RKO (cell line): ENCODE results near the gene CHST4.
A peak's percentile ranks its signal among the peaks of the same experiment; 100 is the strongest.

Experiments
- DNase-seq: peaks from one replicate; pipeline ENCODE4 v3.0.0-alpha.2; 2016; ENCODE audit warnings: low spot score

The CHST4 gene

DNA sequence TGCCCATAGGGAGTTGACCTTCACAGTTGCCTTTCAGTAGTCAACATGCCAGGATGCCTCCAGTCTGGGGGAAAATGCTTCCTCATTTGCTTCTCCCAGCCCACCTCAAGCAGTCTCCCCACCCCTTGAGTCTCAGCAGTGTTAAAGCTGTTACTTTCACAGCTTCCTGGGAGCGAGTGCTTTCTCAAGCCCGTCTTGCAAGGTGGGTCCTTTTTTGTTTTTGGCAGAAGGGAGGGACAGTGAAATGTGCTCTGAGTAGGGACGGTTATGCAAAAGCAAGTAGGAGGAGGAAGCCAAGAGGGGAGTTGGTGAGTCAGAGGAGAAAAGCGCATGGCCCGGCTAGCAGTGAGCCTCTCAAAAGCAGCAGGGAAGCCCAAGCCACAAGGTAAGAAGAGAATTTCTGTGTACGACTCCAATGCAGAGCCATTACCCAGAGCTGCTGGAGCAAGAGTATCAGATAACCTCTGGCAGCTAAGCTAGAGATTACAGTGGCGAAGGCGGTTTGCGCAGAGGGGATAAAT, at the start of gene CHST4:
TSS of gene CHST4 (plus strand) at position 316 of the 521 bp plus-strand sequence. CDS start 10,252 bp downstream, outside the sequence.
- DNase-seq: no peak

DNA sequence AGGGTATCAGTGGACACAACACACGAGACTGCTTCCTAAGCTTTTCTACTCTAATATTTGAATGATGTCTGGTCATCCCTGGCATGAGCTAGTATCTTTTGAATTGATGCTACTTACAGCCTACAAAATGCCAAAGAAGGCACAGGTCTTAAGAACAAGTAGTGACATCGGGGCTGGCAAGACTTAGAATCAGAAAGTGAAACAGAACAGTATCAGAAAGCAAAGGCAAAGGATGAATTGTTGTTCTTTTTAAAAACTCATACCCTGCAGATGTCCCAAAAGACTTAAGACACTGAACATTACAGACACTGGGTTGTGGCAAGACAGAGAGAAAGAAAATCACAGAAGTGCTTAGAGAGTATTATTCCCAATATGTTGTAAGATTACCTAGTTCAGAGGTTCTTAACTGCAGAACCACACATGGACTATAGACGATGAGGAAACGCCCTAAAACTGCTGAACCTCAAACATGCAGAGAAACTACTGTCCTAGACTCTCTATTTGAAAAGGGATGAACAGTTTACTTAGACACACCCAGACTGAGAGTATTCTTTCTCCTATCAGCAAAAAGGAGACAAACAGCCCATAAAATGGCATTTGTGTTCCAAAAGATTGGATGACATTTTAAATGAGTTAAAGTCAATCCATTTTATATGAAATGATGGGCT, 49.6 kb upstream of the CHST4 start:
- no peak for DNase-seq

DNA sequence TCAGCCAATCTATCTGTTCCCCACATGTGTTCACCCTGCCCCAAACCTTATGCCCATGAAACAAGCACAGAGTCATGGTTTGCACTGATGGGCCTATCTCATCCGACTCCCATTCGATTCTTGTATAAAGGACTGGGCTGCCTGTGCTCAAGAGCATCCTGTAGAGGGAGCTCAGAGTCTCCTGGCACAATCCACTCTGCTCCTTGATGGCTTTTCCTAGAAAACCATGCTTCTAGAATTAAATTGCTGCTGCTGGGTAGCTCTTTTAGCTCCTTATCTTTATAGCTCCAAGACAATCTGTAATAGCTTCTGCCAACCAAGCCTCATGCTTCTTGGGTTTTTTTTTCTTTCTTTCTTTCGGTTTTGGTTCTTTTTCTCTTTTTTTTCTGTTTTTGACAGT, 46.8 kb upstream of the CHST4 start:
- peak; percentile 62 for DNase-seq

DNA sequence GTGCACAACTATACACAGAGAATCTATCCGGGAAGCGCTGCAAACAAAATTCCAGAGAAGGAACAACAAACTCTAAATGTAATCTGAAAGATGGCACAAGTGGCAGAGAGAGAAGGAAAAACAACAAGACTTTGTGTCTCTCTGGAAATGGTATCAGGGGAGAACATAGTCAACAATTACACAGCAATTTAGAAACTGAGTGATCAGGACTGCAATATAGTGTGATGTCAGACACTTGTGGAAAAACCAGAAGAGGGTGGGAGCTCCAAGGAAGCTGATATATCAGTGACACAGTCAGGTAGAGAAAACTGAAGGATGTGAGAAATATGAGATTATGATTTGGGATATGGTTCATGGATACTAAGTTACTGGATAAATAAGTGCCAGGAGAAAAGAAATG, 45.3 kb upstream of the CHST4 start:
- no peak for DNase-seq

DNA sequence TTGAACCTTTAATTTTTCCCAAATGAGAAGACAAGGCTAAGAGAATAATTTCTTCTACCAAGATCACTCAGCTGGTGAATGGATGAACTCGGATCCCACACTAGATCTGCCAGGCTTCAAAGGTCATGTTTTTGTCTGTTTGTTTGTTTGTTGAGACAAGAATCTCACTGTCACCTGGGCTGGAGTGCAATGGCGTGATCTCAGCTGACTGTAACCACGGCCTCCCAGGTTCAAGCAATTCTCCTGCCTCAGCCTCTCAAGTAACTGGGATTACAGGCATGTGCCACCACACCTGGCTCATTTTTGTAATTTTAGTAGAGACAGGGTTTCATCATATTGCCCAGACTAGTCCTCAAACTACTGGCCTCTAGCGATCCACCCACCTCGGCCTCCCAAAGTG, 43.7 kb upstream of the CHST4 start:
- DNase-seq: no peak

DNA sequence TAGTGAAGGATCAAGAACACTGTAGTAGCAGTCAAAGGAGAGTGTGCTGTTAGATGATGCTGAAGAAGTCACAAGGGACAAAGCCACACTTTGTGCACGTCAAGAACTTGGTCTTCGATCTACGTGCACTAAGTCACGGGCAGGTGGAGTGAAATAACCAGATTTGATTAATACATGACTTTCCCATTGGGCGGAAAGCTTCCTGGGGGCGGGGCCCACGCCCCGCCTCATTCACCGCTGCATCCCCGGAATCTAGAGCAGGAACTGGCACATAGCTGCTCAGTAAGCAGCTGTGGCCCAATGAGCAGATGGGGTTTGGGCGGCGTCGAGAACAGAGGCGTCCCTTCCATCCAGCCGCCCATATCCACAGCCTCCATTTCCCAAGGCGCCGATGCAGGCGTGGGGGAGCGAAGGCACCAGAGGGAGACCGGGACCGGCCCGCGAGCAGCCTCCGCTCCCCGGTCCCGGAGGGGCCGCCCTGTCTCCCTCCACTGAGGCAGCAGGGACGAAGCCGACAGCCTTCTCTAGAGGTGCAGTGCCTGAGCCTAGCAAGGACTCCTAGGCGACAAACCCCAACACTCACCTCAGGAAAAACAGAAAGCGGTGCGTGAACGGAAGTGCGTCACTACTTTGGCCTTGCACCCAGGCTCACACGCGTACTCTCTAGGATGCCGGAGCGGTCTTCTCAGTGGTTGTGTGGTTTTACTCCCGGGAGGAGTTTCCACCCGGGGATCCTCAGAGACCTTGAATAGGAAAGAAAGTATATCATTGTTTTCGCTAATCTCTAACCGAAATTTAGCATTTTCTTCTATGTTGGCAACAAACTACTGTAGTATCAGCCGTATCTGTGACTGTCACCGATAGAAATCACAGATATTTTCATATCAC, 42.0 kb upstream of the CHST4 start:
- peak; percentile 93 for DNase-seq

DNA sequence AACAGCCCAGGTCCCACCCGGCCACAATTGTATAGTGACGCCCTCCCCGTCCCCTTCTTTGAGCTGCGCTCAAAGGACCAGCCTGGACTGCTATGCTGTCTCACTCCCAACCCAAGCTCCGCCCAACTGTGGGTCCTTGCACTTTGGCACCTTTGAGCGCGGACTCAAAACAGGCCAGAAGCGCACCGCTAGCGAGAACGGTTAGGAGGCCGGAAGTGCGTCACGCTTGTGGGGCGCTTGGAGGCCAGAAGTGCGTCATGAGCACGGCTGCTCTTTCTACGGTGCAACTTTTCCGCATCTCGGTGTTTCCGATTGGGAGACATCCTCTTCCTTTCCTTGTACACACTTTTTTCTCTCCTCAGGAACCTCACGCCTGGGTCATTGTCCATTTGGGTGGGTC, 37.1 kb upstream of the CHST4 start, which contains the start of gene ZNF19:
TSS of gene ZNF19 (minus strand) at position 203 of the 400 bp plus-strand sequence. CDS start 7,210 bp downstream, outside the sequence.
- no peak for DNase-seq

DNA sequence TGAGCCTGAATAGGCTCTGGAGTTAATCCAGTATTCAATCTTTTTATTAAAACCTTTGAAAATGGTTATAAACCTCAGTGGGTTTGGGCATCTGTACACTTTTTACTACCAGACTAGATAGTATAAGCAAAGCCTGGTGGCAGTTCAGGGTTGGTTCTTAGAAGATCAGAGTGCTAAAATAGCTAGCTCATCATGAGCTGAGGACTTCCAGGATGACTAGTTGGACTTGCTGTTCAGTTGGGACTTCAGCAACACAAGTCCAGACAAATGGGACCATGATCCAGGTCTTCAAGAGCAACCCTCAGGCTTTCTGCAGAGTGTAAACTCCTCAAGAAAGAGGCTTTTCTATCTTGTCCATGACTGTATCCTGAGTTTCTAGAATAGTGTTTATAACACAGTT, 35.9 kb upstream of the CHST4 start:
- no peak for DNase-seq

DNA sequence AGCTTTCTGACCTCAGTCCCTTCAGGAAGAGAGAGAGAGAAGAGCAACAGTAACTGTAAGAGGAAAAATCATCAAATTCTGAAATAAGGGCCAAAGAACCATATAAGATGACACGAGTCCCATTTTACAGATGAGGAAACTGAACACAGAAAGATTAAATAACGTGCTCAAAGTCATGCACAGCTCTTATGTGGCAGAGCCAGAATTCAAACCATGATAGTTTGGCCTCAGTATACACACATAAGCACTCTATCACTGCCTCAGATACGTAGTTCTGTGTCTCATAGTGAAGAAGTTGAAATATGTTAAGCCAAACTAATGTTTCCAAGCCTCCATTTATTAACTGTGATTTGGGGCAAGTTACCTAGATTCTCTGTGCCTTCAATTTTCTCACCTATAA, 35.2 kb upstream of the CHST4 start:
- no peak for DNase-seq

DNA sequence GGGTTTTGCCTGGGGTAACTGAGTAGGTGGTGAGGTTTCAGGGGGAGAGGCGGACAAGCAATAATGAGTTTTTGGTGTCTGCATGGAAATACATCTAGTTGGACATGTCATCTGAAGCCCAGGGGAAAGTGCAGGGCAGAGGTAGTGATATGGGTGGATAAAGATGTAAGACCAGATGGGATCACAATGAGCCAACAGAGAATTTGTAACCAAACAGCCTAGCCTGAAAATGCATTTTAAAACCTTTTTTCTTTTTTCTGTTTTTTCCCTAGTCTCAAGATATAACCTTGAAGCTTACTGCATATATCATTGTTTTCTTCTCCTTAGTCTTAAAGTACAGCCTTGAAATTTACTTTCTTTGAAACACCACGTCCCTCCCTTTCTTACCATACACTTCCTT, 33.4 kb upstream of the CHST4 start:
- no peak for DNase-seq

DNA sequence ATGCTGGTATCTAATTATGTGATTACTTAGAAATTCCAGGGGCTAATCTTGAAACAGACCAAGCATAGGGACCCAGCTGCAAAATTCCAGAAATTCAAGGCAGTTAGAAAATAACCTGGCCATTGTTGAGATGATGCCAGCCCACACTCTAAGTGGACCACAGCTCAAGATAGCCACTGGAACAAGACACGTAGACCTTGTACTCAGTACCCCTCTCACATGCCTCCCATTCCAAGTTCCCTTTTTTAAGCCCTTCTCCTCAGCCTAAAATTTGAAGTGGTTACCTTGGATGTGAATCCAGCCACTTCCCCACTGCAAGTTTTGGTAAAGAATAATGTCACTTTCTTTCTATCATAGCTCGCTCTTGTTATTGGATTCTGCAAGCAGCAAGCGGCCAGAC, 33.0 kb upstream of the CHST4 start:
- DNase-seq: no peak

DNA sequence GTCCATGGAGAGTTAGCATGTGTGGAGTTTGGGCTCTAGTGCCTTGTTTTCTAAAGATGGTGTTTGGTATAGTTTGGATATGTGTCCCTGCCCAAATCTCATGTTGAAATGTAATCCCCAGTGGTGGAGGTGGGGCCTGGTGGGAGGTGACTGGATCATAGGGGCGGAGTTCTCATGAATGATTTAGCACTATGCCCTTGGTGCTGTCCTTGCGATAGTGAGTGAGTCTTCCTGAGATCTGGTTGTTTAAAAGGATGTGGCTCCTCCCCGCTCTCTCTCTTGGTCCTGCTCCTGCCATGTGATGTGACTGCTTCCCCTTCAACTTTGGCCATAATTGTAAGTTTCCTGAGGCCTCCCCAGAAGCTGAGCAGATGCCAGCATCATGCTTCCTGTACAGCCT, 28.2 kb upstream of the CHST4 start:
- no peak for DNase-seq

DNA sequence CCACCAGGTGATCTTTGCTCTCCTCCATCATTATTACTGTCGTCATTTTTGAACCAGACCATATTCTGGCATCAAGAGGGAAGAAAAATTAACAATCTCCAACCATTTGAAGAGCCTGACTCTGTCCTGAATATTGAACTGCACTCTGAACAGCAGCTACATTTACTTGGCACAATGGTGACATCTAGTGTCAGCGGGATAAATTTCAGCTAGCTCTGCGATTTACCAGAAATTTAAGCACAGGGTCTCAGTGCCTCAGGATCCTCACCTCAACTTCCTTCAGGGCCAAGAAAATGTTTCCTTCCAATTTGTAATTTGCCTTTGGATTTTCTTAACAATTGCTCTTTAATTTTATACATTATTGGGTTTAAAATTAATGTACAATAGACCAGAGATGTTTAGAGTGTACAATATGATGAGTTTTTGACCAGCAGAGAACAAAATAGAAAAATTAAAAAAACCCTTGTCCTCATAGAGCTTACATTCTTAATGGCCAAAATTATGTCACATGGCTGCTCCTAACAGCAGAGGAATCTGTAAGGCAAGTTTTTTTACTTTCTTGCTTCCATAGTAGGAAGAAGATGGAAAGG, 26.4 kb upstream of the CHST4 start:
- peak; percentile 77 for DNase-seq

DNA sequence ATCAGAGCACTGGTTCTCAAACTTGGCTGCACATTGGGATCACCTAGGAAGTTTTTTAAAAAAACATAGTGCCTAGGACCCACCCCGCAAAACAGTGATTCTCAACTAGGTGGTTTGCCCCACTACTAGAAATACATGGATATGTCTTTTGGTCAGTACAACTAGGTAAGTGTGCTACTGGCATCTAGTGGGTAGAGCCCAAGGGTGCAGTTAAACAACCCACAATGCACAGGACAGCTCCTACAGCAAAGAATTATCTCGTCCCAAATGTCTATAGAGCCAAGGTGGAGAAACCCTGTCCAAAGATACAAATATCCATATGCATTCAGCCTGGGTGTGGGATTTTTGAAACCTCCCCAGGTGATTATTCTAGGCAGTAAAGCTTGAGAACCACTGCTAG, 25.3 kb upstream of the CHST4 start:
- DNase-seq: peak; percentile 22

DNA sequence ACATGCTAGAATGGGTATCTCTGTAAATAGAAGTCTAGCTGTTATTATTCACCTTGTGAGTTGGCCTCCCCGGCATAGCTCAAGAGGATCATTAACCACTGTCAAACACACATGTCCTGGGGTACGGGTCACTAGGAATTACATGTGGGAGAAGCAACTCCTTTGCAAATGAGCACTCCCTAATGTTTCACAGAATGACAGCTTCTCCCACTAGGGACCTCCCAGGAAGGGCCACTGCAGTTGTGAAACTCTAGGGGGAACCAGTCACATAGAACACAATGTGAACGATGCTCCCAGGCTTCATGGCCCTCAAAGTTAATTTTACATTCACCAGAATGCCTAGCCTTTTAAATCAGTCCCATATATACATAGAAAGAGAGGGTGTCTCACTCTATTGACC, 24.7 kb upstream of the CHST4 start:
- no peak for DNase-seq

DNA sequence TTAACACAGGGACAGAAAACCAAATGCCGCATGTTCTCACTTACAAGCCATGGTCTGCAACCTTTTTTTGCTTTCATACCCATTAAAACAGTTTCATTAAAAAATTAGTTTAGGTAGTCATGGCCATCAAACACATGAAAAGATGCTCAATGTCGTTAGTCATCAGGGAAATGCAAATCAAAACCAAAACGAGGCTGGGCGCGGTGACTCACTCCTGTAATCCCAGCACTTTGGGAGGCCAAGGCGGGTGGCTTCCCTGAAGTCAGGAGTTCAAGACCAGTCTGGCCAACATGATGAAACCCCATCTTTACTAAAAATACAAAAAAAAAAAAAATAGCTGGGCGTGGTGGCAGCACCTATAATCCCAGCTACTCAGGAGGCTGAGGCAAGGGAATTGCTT, 22.2 kb upstream of the CHST4 start:
- peak; percentile 41 for DNase-seq

DNA sequence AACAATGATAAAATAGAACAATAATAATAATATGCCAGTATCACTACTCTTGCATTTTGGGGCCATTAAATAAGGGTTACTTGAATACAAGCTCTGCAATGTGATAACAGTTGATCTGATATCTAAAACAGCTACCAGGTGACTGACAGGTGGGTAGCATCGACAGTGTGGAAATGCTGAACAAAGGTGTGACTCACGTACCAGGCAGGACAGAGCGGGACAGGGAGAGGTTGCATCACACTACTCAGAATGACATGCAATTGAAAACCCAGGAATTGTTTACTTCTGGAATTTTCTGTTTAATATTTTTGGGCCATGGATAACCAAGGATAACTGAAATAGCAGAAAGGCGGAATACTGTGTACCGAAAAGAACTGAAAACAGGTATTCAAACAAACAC, 21.3 kb upstream of the CHST4 start:
- DNase-seq: no peak

DNA sequence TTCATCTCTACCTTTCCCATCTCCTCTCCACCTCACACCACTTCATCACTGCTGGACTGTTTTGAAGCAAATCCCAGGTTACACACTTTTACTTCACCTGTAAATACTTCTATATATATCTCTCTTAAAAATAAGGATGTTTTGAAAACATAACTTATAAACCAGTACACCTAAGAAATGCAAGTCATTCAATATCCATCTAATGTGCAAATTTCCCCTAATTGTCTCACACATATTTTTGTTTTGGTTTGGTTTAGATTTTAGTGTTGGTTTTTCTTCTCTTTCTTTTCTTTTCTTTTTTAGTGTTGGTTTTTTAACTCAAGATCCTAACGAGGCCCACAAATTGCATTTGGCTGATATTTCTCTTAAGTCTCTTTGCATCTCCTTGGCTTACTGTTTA, 19.2 kb upstream of the CHST4 start:
- DNase-seq: no peak

DNA sequence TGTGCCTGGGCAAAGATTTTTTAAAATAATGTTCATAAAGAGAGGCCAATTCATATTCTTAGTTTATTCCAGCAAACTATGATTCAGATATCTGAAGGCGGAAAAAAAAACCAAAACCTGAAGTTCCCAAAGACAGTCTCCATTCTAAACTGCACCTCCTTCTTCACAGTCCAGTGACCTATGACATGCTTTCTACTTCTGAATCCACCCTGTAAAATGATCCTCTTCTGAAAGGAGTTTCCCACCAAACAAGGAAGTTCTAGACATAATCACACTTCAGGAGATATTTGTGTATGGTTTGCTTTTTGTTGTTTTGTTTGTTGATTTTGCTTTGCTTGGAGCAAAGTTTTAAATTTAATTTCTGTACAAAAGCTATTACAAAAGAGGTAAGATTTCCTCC, 12.9 kb upstream of the CHST4 start:
- DNase-seq: no peak

DNA sequence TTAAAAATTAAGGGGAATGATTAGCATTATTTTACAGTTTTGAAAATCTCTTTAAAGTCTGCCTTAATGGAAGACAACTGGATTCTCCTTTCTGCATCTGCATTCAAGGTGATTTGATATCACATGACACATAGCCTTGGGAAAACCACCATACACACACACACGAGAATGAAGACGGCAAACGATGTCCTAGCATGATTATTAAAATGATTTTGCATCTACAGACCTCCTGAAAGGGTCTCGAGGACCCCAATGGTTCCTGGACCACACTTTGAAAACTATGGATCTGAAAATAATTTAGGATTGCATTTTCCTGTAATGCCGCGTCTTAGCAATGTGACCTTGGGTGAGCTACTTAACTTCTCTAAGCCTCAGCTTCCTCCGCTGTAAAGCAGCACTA, 11.8 kb upstream of the CHST4 start:
- DNase-seq: no peak

DNA sequence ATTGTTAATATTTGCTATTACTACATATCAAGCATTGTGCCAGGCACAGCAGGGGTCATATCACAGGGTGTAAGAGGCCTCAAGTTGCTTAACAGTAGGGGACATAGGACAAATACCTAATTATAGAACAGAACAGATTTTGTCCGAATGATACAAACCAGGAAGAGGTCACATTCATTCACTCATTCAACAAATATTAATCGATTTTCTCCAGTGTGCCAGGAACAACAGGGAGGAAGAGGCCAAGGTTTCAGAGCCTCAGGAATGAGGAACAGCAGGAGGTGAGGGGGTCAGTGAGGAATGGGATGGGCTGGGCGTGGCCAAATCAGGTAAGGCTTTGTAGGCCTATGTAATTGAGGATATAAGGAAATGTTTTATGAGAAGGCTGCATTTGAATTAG, 11.2 kb upstream of the CHST4 start:
- DNase-seq: no peak

DNA sequence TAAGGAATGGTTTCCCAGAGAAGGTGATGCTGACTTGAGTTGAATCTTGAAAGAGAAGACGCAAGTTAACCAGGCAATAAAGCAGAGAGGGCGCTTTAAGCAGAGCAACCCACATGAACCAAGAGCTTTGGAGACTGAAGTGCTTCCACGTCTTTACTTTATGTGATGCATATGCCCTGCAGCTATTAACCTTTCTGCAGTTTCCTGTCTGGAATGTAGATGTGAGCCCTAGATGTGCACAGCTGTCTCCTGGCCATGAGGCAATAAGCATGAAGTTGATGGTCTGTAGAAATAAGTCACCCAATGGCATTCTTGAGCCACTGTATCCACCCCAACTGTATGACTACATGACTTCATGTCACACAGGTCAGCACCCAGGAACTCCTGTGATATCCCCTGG, 5.7 kb upstream of the CHST4 start:
- DNase-seq: no peak
